Fibroblast of the aortic adventitia (primary cell): ENCODE data around the gene USP37. TPM values are rescaled to one million over a fixed set of nuclear protein-coding genes. Genes with fewer than 3 reads are reported as not detected.

Source experiments
- DNase-seq: peaks from one replicate; pipeline ENCODE4 v3.0.0-alpha.2; 2010; ENCODE audit warnings: low read depth
- H3K4me3 ChIP-seq: 2 replicates; pipeline ENCODE4 v1.5.1; 2011; ENCODE audit warnings: low read depth, mild to moderate bottlenecking, control low read depth, low read length, moderate library complexity
- CTCF ChIP-seq: IDR thresholded peaks from 2 replicates; pipeline ENCODE4 v1.5.1; 2011; ENCODE audit warnings: mild to moderate bottlenecking, low read length, control low read depth, inconsistent platforms; ENCODE audit not compliant: insufficient read depth
- total RNA-seq: library from RNA; depleted of rRNA; stranded (reverse); fragments of >200 nt; gene quantifications from 2 replicates; pipeline ENCODE4 v1.2.3, GENCODE V29; 2012; ENCODE audit warnings: low replicate concordance

Gene USP37
- total RNA-seq, 1 donor = 16.1 TPM

- no peak for TF ChIP-seq CTCF
- H3K4me3 ChIP-seq = no peak overlapping the region
- no peak for DNase-seq
Measured at GRCh38 chr2:218428846-218429558, 139.1 kb downstream of the USP37 start.

DNA sequence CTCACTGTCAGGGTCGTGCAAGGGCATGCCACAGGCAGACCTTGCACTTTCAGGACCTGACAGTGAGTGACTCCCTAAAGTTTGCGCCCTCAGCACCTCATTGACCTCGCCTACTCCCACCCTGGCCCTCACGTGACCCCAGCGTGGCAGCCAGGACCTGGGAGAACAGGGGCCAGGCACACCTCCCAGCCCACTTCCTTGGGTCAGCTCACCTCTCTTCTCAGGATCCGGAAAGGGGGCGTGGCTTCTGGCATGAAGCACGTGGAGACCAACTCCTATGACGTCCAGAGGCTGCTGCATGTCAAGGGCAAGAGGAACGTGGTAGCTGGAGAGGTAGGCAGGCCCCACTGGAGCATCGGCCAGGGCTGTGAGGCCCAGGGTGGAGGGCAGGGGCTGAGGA is 140.4 kb downstream of the USP37 start:
- no peak for DNase-seq
- H3K4me3 ChIP-seq = no peak overlapping the region
- TF ChIP-seq CTCF = no peak

DNA sequence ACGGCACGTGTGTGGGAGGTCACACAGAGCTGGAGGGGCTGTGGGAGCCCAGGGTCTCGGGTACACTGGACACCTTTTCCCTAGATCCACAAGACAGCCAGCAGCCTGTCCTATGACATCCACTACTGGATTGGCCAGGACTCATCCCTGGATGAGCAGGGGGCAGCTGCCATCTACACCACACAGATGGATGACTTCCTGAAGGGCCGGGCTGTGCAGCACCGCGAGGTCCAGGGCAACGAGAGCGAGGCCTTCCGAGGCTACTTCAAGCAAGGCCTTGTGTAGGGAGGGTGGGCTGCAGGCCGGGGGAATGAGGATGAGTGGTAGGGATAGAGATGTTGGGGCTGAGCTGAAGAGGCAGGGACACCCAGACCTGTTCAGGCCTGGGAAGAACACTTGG is 142.6 kb downstream of the USP37 start:
- H3K4me3 ChIP-seq = no peak overlapping the region
- TF ChIP-seq CTCF = no peak
- DNase-seq = no peak

GRCh38 chr2:218423584-218423983 is 144.6 kb downstream of the USP37 start:
- TF ChIP-seq CTCF = no peak
- no peak overlapping the region for H3K4me3 ChIP-seq
- no peak for DNase-seq

DNA sequence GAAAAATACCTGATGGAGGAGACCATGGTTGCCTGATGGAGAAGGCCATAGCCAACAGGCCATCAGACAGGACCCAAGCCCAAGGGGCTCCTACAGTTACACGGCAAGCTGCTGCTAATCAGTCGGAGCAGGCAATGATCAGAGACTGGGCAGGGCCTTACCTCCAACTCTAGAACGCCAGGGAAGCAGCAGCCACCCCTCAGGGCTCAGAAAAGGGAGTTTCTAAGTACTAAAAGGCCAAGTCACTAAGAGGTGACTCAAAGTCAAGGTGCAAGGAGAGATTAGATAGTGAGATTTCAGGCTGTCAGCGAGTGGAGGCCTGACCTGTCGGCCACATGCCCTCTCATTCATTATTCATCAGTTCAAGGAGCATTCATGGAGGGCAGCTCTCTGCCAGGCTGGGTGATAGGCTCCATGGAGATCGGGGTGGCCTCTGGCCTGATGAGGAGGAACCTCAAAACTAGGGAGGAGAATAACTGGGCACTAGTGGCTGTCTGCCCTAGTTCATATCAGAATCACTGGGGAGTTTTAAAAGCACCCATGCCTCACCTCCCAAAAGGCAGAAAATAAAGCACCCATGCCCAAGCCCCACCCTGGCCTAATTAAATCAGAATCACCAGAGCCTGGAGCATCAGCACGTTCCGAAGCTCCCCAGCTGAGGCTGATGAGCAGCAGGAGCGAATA is 145.6 kb downstream of the USP37 start:
- no peak for TF ChIP-seq CTCF
- H3K4me3 ChIP-seq = no peak overlapping the region
- DNase-seq = no peak

- H3K4me3 ChIP-seq = no peak overlapping the region
- DNase-seq = no peak
- TF ChIP-seq CTCF = no peak
Measured at GRCh38 chr2:218421027-218421426, 147.1 kb downstream of the USP37 start.
